T-helper 2 cell treated with Interferon-gamma antibody and Interleukin-4, amounts not matched to agents 100 ng/mL and 5 ng/mL, for 36 hours (primary cell): ENCODE results near the gene PSMA6. TPM values are rescaled to one million over a fixed set of nuclear protein-coding genes. Genes with fewer than 3 reads are reported as not detected.

Source experiments
- intact Hi-C: fragments of 100-400 bp; cut with micrococcal nuclease; formaldehyde crosslinking; loops from one replicate; pipeline ENCODE4 v1.15.1; 2023
- total RNA-seq: library from RNA; stranded (reverse); gene quantifications from 2 replicates; pipeline ENCODE4 v1.2.3, GENCODE V29; 2022

The PSMA6 gene
- total RNA-seq, 1 donor from 2014 or later, result 274 TPM

- intact Hi-C loops, result loop anchor here (5.0 kb wide), 1 partner anchor 37 kb away; the partner anchor contains the start of gene NFKBIA
Observed at GRCh38 chr14:35365130-35366055, 73.2 kb downstream of the PSMA6 start.

GRCh38 chr14:35366056-35366451 lies 73.9 kb downstream of the PSMA6 start:
- intact Hi-C loops, result loop anchor here (5.0 kb wide), 1 partner anchor 36 kb away; the partner anchor contains the start of gene NFKBIA

GRCh38 chr14:35366521-35366976 lies 74.4 kb downstream of the PSMA6 start:
- intact Hi-C loops, result loop anchor here (5.0 kb wide), 1 partner anchor 36 kb away; the partner anchor contains the start of gene NFKBIA

- intact Hi-C loops, result loop anchor here (5.0 kb wide), 1 partner anchor 35 kb away; the partner anchor contains the start of gene NFKBIA
Observed at GRCh38 chr14:35367056-35367372, 74.8 kb downstream of the PSMA6 start.

Other genes with a start within 250 kb of the PSMA6 start
- 37.3 and 38.5 TPM in 2 replicates for gene FAM177A1, start 246.1 kb upstream of the PSMA6 start, total RNA-seq
- gene PPP2R3C, start 170.4 kb upstream of the PSMA6 start, total RNA-seq, result 46.0 and 46.4 TPM in 2 replicates
- gene PRORP, start 169.8 kb upstream of the PSMA6 start, total RNA-seq, result 40.3 and 43.0 TPM in 2 replicates
- 101 and 113 TPM in 2 replicates for gene NFKBIA, start 112.4 kb downstream of the PSMA6 start, total RNA-seq
- gene INSM2, start 241.8 kb downstream of the PSMA6 start, total RNA-seq, result not detected in 2 replicates